ENCODE data around the gene SH3D19. TPM values are rescaled to one million over a fixed set of nuclear protein-coding genes. Genes with fewer than 3 reads are reported as not detected.

The SH3D19 gene
- polyA plus RNA-seq, 2 of the 4 experiments (the other 2 are of a cell fraction), result 15.3 to 22.9 TPM

DNA sequence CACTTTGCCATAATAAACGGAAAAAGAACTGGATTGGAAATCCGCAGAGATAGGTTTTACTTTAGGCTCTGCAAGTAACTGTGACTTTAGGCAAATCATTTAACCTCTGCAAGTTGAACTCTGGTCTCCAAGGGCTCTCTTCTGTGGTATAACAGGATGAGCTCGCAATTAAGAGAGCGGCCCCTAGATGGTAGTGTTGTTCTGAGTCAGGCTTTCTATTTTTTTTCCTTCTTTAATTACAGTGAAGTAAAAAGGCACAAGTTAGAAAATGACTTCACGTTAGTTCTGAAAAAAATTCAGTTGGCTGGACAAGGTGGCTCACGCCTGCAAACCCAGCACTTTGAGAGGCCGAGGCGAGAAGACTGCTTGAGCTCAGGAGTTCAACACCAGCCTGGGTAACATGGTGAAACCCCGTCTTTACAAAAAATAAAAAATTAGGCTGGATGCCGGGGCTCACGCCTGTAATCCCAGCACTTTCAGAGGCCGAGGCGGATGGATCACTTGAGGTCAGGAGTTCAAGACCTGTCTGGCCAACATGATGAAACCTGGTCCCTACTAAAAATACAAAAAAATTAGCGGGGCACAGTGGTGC is 207.9 kb downstream of the SH3D19 start:
- no peaks in the 10 kb centered on the region for H3K4me1 ChIP-seq
- TF ChIP-seq MAZ (IDR thresholded peaks at IDR 0.05; ENCODE audit: borderline replicate concordance, low read depth, low read length) (no peak), RAD21 (conservative IDR thresholded peaks at IDR 0.05 in 1 of 2, IDR thresholded peaks at IDR 0.05 in 1 of 2) (peak; percentile 77 to 80), SMC3 (IDR thresholded peaks at IDR 0.05) (peak; percentile 61), MYC (IDR thresholded peaks at IDR 0.05; ENCODE audit: borderline replicate concordance, low read length) (no peak), POLR2A (IDR thresholded peaks at IDR 0.05; ENCODE audit: low read length) (no peak), EHF (CRISPR knock-in tag; IDR thresholded peaks at IDR 0.05) (no peak), PHF8 (IDR thresholded peaks at IDR 0.05; ENCODE audit: borderline replicate concordance, low read depth) (no peak), HEYL (CRISPR knock-in tag; IDR thresholded peaks at IDR 0.05) (no peak), MAFK (IDR thresholded peaks at IDR 0.05; ENCODE audit: partially characterized antibody) (no peak), TP53 (CRISPR knock-in tag; IDR thresholded peaks at IDR 0.05) (no peak), ESRRA (IDR thresholded peaks at IDR 0.05; ENCODE audit: borderline replicate concordance, low read length) (no peak)
- TF ChIP-seq, protein P1, sequence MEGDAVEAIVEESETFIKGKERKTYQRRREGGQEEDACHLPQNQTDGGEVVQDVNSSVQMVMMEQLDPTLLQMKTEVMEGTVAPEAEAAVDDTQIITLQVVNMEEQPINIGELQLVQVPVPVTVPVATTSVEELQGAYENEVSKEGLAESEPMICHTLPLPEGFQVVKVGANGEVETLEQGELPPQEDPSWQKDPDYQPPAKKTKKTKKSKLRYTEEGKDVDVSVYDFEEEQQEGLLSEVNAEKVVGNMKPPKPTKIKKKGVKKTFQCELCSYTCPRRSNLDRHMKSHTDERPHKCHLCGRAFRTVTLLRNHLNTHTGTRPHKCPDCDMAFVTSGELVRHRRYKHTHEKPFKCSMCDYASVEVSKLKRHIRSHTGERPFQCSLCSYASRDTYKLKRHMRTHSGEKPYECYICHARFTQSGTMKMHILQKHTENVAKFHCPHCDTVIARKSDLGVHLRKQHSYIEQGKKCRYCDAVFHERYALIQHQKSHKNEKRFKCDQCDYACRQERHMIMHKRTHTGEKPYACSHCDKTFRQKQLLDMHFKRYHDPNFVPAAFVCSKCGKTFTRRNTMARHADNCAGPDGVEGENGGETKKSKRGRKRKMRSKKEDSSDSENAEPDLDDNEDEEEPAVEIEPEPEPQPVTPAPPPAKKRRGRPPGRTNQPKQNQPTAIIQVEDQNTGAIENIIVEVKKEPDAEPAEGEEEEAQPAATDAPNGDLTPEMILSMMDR (IDR thresholded peaks at IDR 0.05), result peak; percentile 63
- TF ChIP-seq, protein P2, sequence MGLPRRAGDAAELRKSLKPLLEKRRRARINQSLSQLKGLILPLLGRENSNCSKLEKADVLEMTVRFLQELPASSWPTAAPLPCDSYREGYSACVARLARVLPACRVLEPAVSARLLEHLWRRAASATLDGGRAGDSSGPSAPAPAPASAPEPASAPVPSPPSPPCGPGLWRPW (IDR thresholded peaks at IDR 0.05), result no peak
- POLR2A ChIA-PET, result interaction anchor here (0.7 to 1.6 kb wide), 2 partner anchors 12 to 302 kb away, joined by 3 read pairs; no protein-coding TSS in a partner anchor
- H3K4me2 ChIP-seq, result no peak overlapping the region
- ATAC-seq (peak; percentile 73 to 78), DNase-seq (ENCODE audit: low read depth in 1 of 2, low spot score in 1 of 2) (peak; percentile 49 to 56), FAIRE-seq (no peak)
- 35% methylated on average over 14 of the region's 14 CpGs for WGBS (ENCODE audit: missing lambda C conversion rate)
- H3K4me3 ChIP-seq, result no peak overlapping the region
- CTCF ChIA-PET, result interaction anchor here (0.8 to 1.8 kb wide), 16 partner anchors 12 to 1268 kb away, joined by 3 to 13 read pairs (median 3); no protein-coding TSS in a partner anchor
- no peaks in the 10 kb centered on the region for H3K9me3 ChIP-seq
- H3K27ac ChIP-seq, result no peak overlapping the region

DNA sequence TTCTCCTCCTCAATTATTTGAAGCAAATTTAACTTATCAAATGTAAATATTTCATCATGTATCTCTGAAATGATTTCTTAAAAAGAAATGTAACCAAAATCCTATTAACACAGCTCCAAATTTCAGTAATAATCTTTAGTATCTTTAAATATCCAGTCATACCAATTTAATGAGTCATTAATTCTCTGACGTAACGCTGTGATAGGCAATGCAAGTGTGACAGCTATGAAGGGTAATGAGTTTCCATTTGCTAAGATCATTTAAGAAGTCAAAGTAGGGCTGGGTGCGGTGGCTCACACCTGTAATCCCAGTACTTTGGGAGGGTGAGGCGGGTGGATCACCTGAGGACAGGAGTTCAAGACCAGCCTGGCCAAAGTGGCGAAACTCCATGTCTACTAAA is 210.4 kb downstream of the SH3D19 start:
- ATAC-seq (no peak), FAIRE-seq (no peak), DNase-seq (ENCODE audit: low read depth in 1 of 2, low spot score in 1 of 2) (no peak)
- H3K4me3 ChIP-seq, result no peak overlapping the region
- 91% methylated on average over 5 of the region's 5 CpGs for WGBS (ENCODE audit: missing lambda C conversion rate)
- no peak overlapping the region for H3K4me2 ChIP-seq
- TF ChIP-seq FOSL2 (IDR thresholded peaks at IDR 0.05) (no peak), FOSL2 (CRISPR knock-in tag; IDR thresholded peaks at IDR 0.05) (peak; percentile 48; the same call in 1 of the 2 replicates)
- TF ChIP-seq, protein P3, sequence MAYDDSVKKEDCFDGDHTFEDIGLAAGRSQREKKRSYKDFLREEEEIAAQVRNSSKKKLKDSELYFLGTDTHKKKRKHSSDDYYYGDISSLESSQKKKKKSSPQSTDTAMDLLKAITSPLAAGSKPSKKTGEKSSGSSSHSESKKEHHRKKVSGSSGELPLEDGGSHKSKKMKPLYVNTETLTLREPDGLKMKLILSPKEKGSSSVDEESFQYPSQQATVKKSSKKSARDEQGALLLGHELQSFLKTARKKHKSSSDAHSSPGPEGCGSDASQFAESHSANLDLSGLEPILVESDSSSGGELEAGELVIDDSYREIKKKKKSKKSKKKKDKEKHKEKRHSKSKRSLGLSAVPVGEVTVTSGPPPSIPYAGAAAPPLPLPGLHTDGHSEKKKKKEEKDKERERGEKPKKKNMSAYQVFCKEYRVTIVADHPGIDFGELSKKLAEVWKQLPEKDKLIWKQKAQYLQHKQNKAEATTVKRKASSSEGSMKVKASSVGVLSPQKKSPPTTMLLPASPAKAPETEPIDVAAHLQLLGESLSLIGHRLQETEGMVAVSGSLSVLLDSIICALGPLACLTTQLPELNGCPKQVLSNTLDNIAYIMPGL (CRISPR knock-in tag; IDR thresholded peaks at IDR 0.05; ENCODE audit: borderline replicate concordance), result no peak
- no peaks in the 10 kb centered on the region for H3K4me1 ChIP-seq
- ChIA-PET POLR2A (no interaction called here), CTCF (interaction anchor here (1.0 to 1.2 kb wide), 2 partner anchors 12 to 490 kb away, joined by 3 read pairs; no protein-coding TSS in a partner anchor)
- H3K27ac ChIP-seq, result no peak overlapping the region
- H3K9me3 ChIP-seq, result no peaks in the 10 kb centered on the region

DNA sequence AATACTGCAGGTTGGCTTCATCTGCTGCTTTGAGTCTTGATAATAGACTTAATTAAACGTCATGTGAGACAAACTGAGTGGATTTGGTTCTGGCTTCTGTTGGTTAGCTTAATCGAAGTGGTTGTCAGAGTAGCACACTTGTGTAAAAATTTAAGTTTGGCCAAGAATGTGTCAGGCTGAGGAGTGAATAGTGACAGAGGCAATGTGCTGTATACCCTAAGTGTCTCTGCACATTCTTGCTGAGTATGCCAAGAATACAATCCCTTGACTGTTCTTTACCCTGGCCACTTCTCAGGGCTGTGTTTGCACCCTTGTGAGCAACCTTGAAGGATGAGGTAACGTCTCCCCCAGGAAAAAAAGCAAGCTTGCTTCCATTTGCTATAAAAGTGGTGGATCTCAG is 211.1 kb downstream of the SH3D19 start:
- 79% methylated on average over 3 of the region's 3 CpGs for WGBS (ENCODE audit: missing lambda C conversion rate)
- DNase-seq (ENCODE audit: low read depth in 1 of 2, low spot score in 1 of 2) (no peak), FAIRE-seq (no peak), ATAC-seq (peak; percentile 18 to 36; a peak in 3 of 6 replicates)
- POLR2A ChIA-PET, result no interaction called here
- H3K27ac ChIP-seq, result no peak overlapping the region
- no peak overlapping the region for H3K4me2 ChIP-seq
- CTCF ChIA-PET, result interaction anchor here (1.2 kb wide), 1 partner anchor 490 kb away, joined by 3 read pairs; no protein-coding TSS in a partner anchor
- no peaks in the 10 kb centered on the region for H3K9me3 ChIP-seq
- no peak for TF ChIP-seq KDM5A (IDR thresholded peaks at IDR 0.05)
- no peak for TF ChIP-seq MAZ (IDR thresholded peaks at IDR 0.05; ENCODE audit: borderline replicate concordance, low read depth, low read length)
- TF ChIP-seq HEYL (CRISPR knock-in tag; IDR thresholded peaks at IDR 0.05), result no peak
- TF ChIP-seq, protein P1 (IDR thresholded peaks at IDR 0.05), result no peak
- TF ChIP-seq JUN (IDR thresholded peaks at IDR 0.05), result no peak
- TF ChIP-seq RCOR1 (IDR thresholded peaks at IDR 0.05; ENCODE audit: low read depth, low read length), result no peak
- no peak for TF ChIP-seq HOXB13 (CRISPR knock-in tag; IDR thresholded peaks at IDR 0.05; ENCODE audit: low read depth)
- no peak for TF ChIP-seq JUNB (IDR thresholded peaks at IDR 0.05)
- no peak for TF ChIP-seq ZC3H11A (IDR thresholded peaks at IDR 0.05)
- no peak for TF ChIP-seq RNF2 (IDR thresholded peaks at IDR 0.05; ENCODE audit: borderline replicate concordance, low read depth)
- TF ChIP-seq POLR2AphosphoS2 (conservative IDR thresholded peaks at IDR 0.05; ENCODE audit: low read length), result no peak
- TF ChIP-seq ZSCAN20 (CRISPR knock-in tag; IDR thresholded peaks at IDR 0.05), result no peak
- no peak overlapping the region for H3K4me3 ChIP-seq
- H3K4me1 ChIP-seq, result no peaks in the 10 kb centered on the region

Data from A549 (cell line).